ENCODE results near the gene C13orf46.

C13orf46 gene

GRCh38 chr13:113936166-113936965, 37.5 kb downstream of the C13orf46 start:
- no peak for DNase-seq

GRCh38 chr13:113935001-113935844, 38.7 kb downstream of the C13orf46 start:
- no peak for DNase-seq

- DNase-seq: no peak
Measured at GRCh38 chr13:113934576-113934975, 39.3 kb downstream of the C13orf46 start.

GRCh38 chr13:113933901-113934300, 40.0 kb downstream of the C13orf46 start:
- DNase-seq: no peak

GRCh38 chr13:113931841-113932459, 41.9 kb downstream of the C13orf46 start:
- DNase-seq: no peak

GRCh38 chr13:113930671-113931637, 42.9 kb downstream of the C13orf46 start:
- peak; percentile 32 for DNase-seq

- no peak for DNase-seq
Measured at GRCh38 chr13:113929628-113930615, 44.0 kb downstream of the C13orf46 start.

- DNase-seq: no peak
Measured at GRCh38 chr13:113928685-113929627, 44.9 kb downstream of the C13orf46 start.

GRCh38 chr13:113927661-113928581, 46.0 kb downstream of the C13orf46 start:
- no peak for DNase-seq

GRCh38 chr13:113926951-113927660, 46.8 kb downstream of the C13orf46 start:
- DNase-seq: no peak

- DNase-seq: no peak
Measured at GRCh38 chr13:113926301-113926761, 47.5 kb downstream of the C13orf46 start.

GRCh38 chr13:113924184-113924901, 49.5 kb downstream of the C13orf46 start:
- DNase-seq: no peak

- no peak for DNase-seq
Measured at GRCh38 chr13:113923376-113924063, 50.4 kb downstream of the C13orf46 start.

- no peak for DNase-seq
Measured at GRCh38 chr13:113922412-113923118, 51.3 kb downstream of the C13orf46 start.

- no peak for DNase-seq
Measured at GRCh38 chr13:113921763-113922162, 52.1 kb downstream of the C13orf46 start.

Measured in CD4-positive, alpha-beta T cell treated with Interleukin-6 for 4 hours (primary cell).